Esophagus muscularis mucosa (tissue), 4 donors: ENCODE measurements around the gene ADAMTSL4. TPM values are rescaled to one million over a fixed set of nuclear protein-coding genes. Genes with fewer than 3 reads are reported as not detected.

Source experiments
- DNase-seq: peaks from one replicate; pipeline ENCODE4 v3.0.0-alpha.2; 2017; ENCODE audit errors: extremely low spot score
- H3K27ac ChIP-seq, 4 donors: fragments of 200-600 bp; sonication (generic); replicated peaks in 1 of 4; 1 replicate in 3 of 4; 2 replicates in 1 of 4; pipeline ENCODE4 v1.5.1; 2016 to 2019; ENCODE audit warnings: mild to moderate bottlenecking in 1 of 4
- H3K27me3 ChIP-seq, 4 donors: fragments of 200-600 bp; sonication (generic); one replicate each; pipeline versions ENCODE4 v1.5.1 to v1.6.0; 2016 to 2019
- H3K36me3 ChIP-seq, 4 donors: fragments of 200-600 bp; sonication (generic); one replicate each; pipeline ENCODE4 v1.5.1; 2016 to 2019
- H3K4me1 ChIP-seq, 4 donors: fragments of 200-600 bp; sonication (generic); one replicate each; pipeline ENCODE4 v1.5.1; 2016 to 2019
- H3K4me3 ChIP-seq, 4 donors: fragments of 200-600 bp; sonication (generic); 1 replicate in 2 of 4; 2 replicates in 2 of 4; pipeline ENCODE4 v1.5.1; 2016 to 2019; ENCODE audit warnings: mild to moderate bottlenecking in 4 of 4, moderate library complexity in 1 of 4
- H3K9me3 ChIP-seq, 4 donors: fragments of 200-600 bp; sonication (generic); 1 replicate in 3 of 4; 2 replicates in 1 of 4; pipeline ENCODE4 v1.5.1; 2016 to 2019
- CTCF ChIP-seq, 3 experiments: fragments of 200-600 bp in 2 of 3; fragments of 450-650 bp in 1 of 3; sonication (generic) in 2 of 3; IDR thresholded peaks; one replicate each; pipeline ENCODE4 v1.5.1; 2017 to 2019; ENCODE audit warnings: antibody characterized with exemption in 3 of 3, mild to moderate bottlenecking in 2 of 3, moderate library complexity in 1 of 3
- EP300 ChIP-seq: sonication (generic); formaldehyde crosslinking; IDR thresholded peaks from one replicate; pipeline ENCODE4 v1.6.1; 2017; ENCODE audit warnings: antibody characterized with exemption
- POLR2A ChIP-seq: fragments of 450-650 bp; IDR thresholded peaks from one replicate; pipeline ENCODE4 v1.6.1; 2017; ENCODE audit warnings: antibody characterized with exemption, moderate library complexity, mild to moderate bottlenecking, low read depth
- POLR2AphosphoS5 ChIP-seq, 2 donors: sonication (generic); formaldehyde crosslinking; IDR thresholded peaks; one replicate each; pipeline ENCODE4 v1.6.1; 2017; ENCODE audit warnings: antibody characterized with exemption in 2 of 2
- WGBS: methylation state at CpG from one replicate; pipeline ENCODE4 v1.1.5; 2018; 5-methylcytosine and 5-hydroxymethylcytosine counted together
- intact Hi-C: fragments of 100-400 bp; cut with DNase I; formaldehyde crosslinking; loops from one replicate; pipeline ENCODE4 v1.15.1; 2023
- total RNA-seq, 4 donors: library from RNA; depleted of rRNA; stranded (reverse); fragments of >200 nt; gene quantifications; one replicate each; pipeline versions ENCODE4 v1.1.0 to v1.2.1, GENCODE V29; 2016

The ADAMTSL4 gene
- total RNA-seq, 4 donors from 2014 or later = 33.6 to 86.1 (median 48.2) TPM

- WGBS = 92% methylated on average over 9 of the region's 9 CpGs
- no peak overlapping the region for H3K4me3 ChIP-seq
- intact Hi-C loops = loop anchor here (5.0 kb wide), 1 partner anchor 42 kb away; no protein-coding TSS in a partner anchor
- no peaks in the 10 kb centered on the region for H3K27me3 ChIP-seq
- TF ChIP-seq EP300 (no peak), POLR2A (no peak), POLR2AphosphoS5 (IDR thresholded peaks at IDR 0.05) (no peak), CTCF (IDR thresholded peaks at IDR 0.05) (no peak)
- H3K9me3 ChIP-seq = no peaks in the 10 kb centered on the region
- peak overlapping the region in 2 of 4 donors; percentile 85 to 86 for H3K27ac ChIP-seq
- H3K36me3 ChIP-seq = peaks cover 0 to 25% (median 15%) of the 10 kb centered on the region in 4 donors
- no peak for DNase-seq
- peaks cover 12 to 35% (median 34%) of the 10 kb centered on the region in 4 donors for H3K4me1 ChIP-seq
Measured at GRCh38 chr1:150514260-150514659, 34.9 kb upstream of the ADAMTSL4 start.

GRCh38 chr1:150514913-150515327, 34.3 kb upstream of the ADAMTSL4 start:
- peaks cover 12 to 31% (median 30%) of the 10 kb centered on the region in 4 donors for H3K4me1 ChIP-seq
- no peaks in the 10 kb centered on the region for H3K9me3 ChIP-seq
- H3K27me3 ChIP-seq = no peaks in the 10 kb centered on the region
- 25% methylated on average over 20 of the region's 21 CpGs for WGBS
- peak overlapping the region; percentile 56 to 70 (median 62) for H3K4me3 ChIP-seq
- intact Hi-C loops = loop anchor here (5.0 kb wide), 1 partner anchor 43 kb away; no protein-coding TSS in a partner anchor
- H3K36me3 ChIP-seq = peaks cover 0 to 23% (median 15%) of the 10 kb centered on the region in 4 donors
- TF ChIP-seq EP300 (no peak), POLR2AphosphoS5 (IDR thresholded peaks at IDR 0.05) (no peak), POLR2A (no peak), CTCF (IDR thresholded peaks at IDR 0.05) (no peak)
- no peak for DNase-seq
- H3K27ac ChIP-seq = peak overlapping the region; percentile 85 to 89 (median 87)

GRCh38 chr1:150515328-150516049, 33.7 kb upstream of the ADAMTSL4 start, which contains the start of gene FALEC:
Gene FALEC, plus strand, starts transcription at chr1:150515752.
- H3K27me3 ChIP-seq = no peaks in the 10 kb centered on the region
- H3K36me3 ChIP-seq = peaks cover 0 to 20% (median 15%) of the 10 kb centered on the region in 4 donors
- peak within 1 kb of the TSS; percentile 85 to 89 (median 87) for H3K27ac ChIP-seq
- intact Hi-C loops = no loop called here
- 1% methylated on average over 12 of the region's 54 CpGs for WGBS
- H3K9me3 ChIP-seq = no peaks in the 10 kb centered on the region
- TF ChIP-seq POLR2A (no peak), EP300 (no peak), POLR2AphosphoS5 (IDR thresholded peaks at IDR 0.05) (peak; percentile 72 to 90), CTCF (IDR thresholded peaks at IDR 0.05) (peak in 1 of 3 experiments; percentile 18)
- H3K4me1 ChIP-seq = peaks cover 12 to 31% (median 29%) of the 10 kb centered on the region in 4 donors
- peak within 1 kb of the TSS; percentile 56 to 70 (median 62) for H3K4me3 ChIP-seq
- peak; percentile 97 for DNase-seq

GRCh38 chr1:150516050-150516591, 33.1 kb upstream of the ADAMTSL4 start:
- Histone ChIP-seq H3K36me3 (peaks cover 0 to 16% (median 12%) of the 10 kb centered on the region in 4 donors), H3K9me3 (no peaks in the 10 kb centered on the region), H3K27ac (peak overlapping the region; percentile 85 to 89 (median 87)), H3K4me1 (peaks cover 12 to 31% (median 29%) of the 10 kb centered on the region in 4 donors), H3K27me3 (no peaks in the 10 kb centered on the region), H3K4me3 (peak overlapping the region; percentile 56 to 70 (median 62))
- no peak for DNase-seq
- WGBS = 2% methylated on average over 19 of the region's 19 CpGs
- TF ChIP-seq CTCF (IDR thresholded peaks at IDR 0.05) (peak in 1 of 3 experiments; percentile 11), POLR2AphosphoS5 (IDR thresholded peaks at IDR 0.05) (no peak), EP300 (no peak)
- intact Hi-C loops = no loop called here
